Activated CD4-positive, alpha-beta memory T cell treated with anti-CD3 and anti-CD28 coated beads for 36 hours (primary cell): ENCODE measurements around the gene HBA2. TPM values are rescaled to one million over a fixed set of nuclear protein-coding genes. Genes with fewer than 3 reads are reported as not detected.
"Not testable (repeated sequence)": the region's sequence is repeated elsewhere in the genome, so short reads cannot be mapped to it uniquely, and the experiment has no call there.

Experiments
- CTCF ChIA-PET: fragments of 350-600 bp; sonication (Branson Sonifier 250); formaldehyde crosslinking; loops from one replicate; lab custom pipeline; 2021; ENCODE audit warnings: antibody characterized with exemption, inconsistent platforms; lab: Charles Lee
- POLR2A ChIA-PET: fragments of 350-600 bp; sonication (Branson Sonifier 250); formaldehyde crosslinking; loops from one replicate; lab custom pipeline; 2021; ENCODE audit warnings: antibody characterized with exemption; lab: Charles Lee
- DNase-seq: peaks from one replicate; pipeline ENCODE4 v3.0.0-alpha.2; 2020
- H3K27ac Mint-ChIP-seq: one replicate; pipeline ENCODE4 v1.8.0; 2021; ENCODE audit warnings: mixed read lengths
- H3K27me3 Mint-ChIP-seq: one replicate; pipeline ENCODE4 v1.8.0; 2021; ENCODE audit warnings: mixed read lengths
- H3K36me3 Mint-ChIP-seq: one replicate; pipeline ENCODE4 v1.8.0; 2021; ENCODE audit warnings: mixed read lengths
- H3K4me1 Mint-ChIP-seq: one replicate; pipeline ENCODE4 v1.8.0; 2021; ENCODE audit warnings: low read depth, mixed read lengths
- H3K4me3 Mint-ChIP-seq: one replicate; pipeline ENCODE4 v1.8.0; 2021; ENCODE audit warnings: mild to moderate bottlenecking, mixed read lengths
- H3K9me3 Mint-ChIP-seq: one replicate; pipeline ENCODE4 v1.8.0; 2021; ENCODE audit warnings: mixed read lengths
- intact Hi-C: fragments of 100-400 bp; cut with micrococcal nuclease; formaldehyde crosslinking; loops from one replicate; pipeline ENCODE4 v1.15.1; 2023
- total RNA-seq, 2 experiments: library from RNA; stranded (reverse); gene quantifications; one replicate each; pipeline ENCODE4 v1.2.3, GENCODE V29; 2021

HBA2 gene
- total RNA-seq, 2 experiments from 2014 or later, result not detected

GRCh38 chr16:160691-161190 is 11.9 kb upstream of the HBA2 start:
- intact Hi-C loops, result no loop called here
- ChIA-PET POLR2A (no interaction called here), CTCF (no interaction called here)
- H3K36me3 Mint-ChIP-seq, result no peaks in the 10 kb centered on the region
- H3K4me1 Mint-ChIP-seq, result no peaks in the 10 kb centered on the region
- no peak for DNase-seq
- H3K4me3 Mint-ChIP-seq, result no peak overlapping the region
- peaks cover 32% of the 10 kb centered on the region for H3K27me3 Mint-ChIP-seq
- H3K9me3 Mint-ChIP-seq, result no peaks in the 10 kb centered on the region
- no peak overlapping the region for H3K27ac Mint-ChIP-seq

- Mint-ChIP-seq H3K27me3 (peaks cover 44% of the 10 kb centered on the region), H3K36me3 (no peaks in the 10 kb centered on the region)
Observed at GRCh38 chr16:162271-162991, 10.2 kb upstream of the HBA2 start.

GRCh38 chr16:163139-163538 is 9.5 kb upstream of the HBA2 start:
- CTCF ChIA-PET, H3K9me3 Mint-ChIP-seq, H3K36me3 Mint-ChIP-seq, POLR2A ChIA-PET, H3K27ac Mint-ChIP-seq, DNase-seq, H3K4me1 Mint-ChIP-seq, intact Hi-C loops, H3K4me3 Mint-ChIP-seq: not testable (repeated sequence)
- H3K27me3 Mint-ChIP-seq, result peaks cover 50% of the 10 kb centered on the region

More at GRCh38 chr16:162271-162991, 10.2 kb upstream of the HBA2 start:
- ChIA-PET POLR2A (no interaction called here), CTCF (no interaction called here)
- no peak for DNase-seq
- intact Hi-C loops, result no loop called here
- Mint-ChIP-seq H3K27ac (no peak overlapping the region), H3K9me3 (no peaks in the 10 kb centered on the region), H3K4me1 (peaks cover 5% of the 10 kb centered on the region), H3K4me3 (no peak overlapping the region)

GRCh38 chr16:163696-164095 is 9.0 kb upstream of the HBA2 start:
- intact Hi-C loops, H3K27ac Mint-ChIP-seq, CTCF ChIA-PET, H3K36me3 Mint-ChIP-seq, H3K4me1 Mint-ChIP-seq, H3K4me3 Mint-ChIP-seq, POLR2A ChIA-PET, H3K9me3 Mint-ChIP-seq, DNase-seq: not testable (repeated sequence)
- H3K27me3 Mint-ChIP-seq, result peaks cover 53% of the 10 kb centered on the region

- H3K9me3 Mint-ChIP-seq, intact Hi-C loops, POLR2A ChIA-PET, H3K4me3 Mint-ChIP-seq, H3K4me1 Mint-ChIP-seq, H3K27ac Mint-ChIP-seq, H3K36me3 Mint-ChIP-seq, DNase-seq: not testable (repeated sequence)
- peaks cover 53% of the 10 kb centered on the region for H3K27me3 Mint-ChIP-seq
- CTCF ChIA-PET, result interaction anchor here (0.8 kb wide), 1 partner anchor 198 kb away, joined by 4 read pairs; no protein-coding TSS in a partner anchor
Observed at GRCh38 chr16:164134-164823, 8.4 kb upstream of the HBA2 start.

- H3K27me3 Mint-ChIP-seq, result peaks cover 53% of the 10 kb centered on the region
- POLR2A ChIA-PET, result no interaction called here
- CTCF ChIA-PET, result interaction anchor here (0.8 kb wide), 2 partner anchors 48 to 197 kb away, joined by 3 to 4 read pairs; no protein-coding TSS in a partner anchor
- no peaks in the 10 kb centered on the region for H3K36me3 Mint-ChIP-seq
- peaks cover 5% of the 10 kb centered on the region for H3K4me1 Mint-ChIP-seq
- no peak overlapping the region for H3K4me3 Mint-ChIP-seq
- no peak overlapping the region for H3K27ac Mint-ChIP-seq
- intact Hi-C loops, result no loop called here
- no peaks in the 10 kb centered on the region for H3K9me3 Mint-ChIP-seq
- no peak for DNase-seq
Observed at GRCh38 chr16:164827-165538, 7.7 kb upstream of the HBA2 start.

GRCh38 chr16:165539-166374 is 6.9 kb upstream of the HBA2 start, which contains the start of gene HBM:
Gene HBM, plus strand, starts transcription at chr16:165978. Its CDS starts 20 bp downstream, at chr16:165998.
- H3K36me3 Mint-ChIP-seq, result no peaks in the 10 kb centered on the region
- H3K4me3 Mint-ChIP-seq, result no peak within 1 kb of the TSS
- H3K27ac Mint-ChIP-seq, result no peak within 1 kb of the TSS
- peaks cover 59% of the 10 kb centered on the region for H3K27me3 Mint-ChIP-seq
- ChIA-PET POLR2A (no interaction called here), CTCF (interaction anchor here (0.7 to 0.8 kb wide), 3 partner anchors 18 to 197 kb away, joined by 3 to 4 read pairs (median 3); no protein-coding TSS in a partner anchor)
- intact Hi-C loops, result no loop called here
- no peaks in the 10 kb centered on the region for H3K9me3 Mint-ChIP-seq
- DNase-seq, result peak; percentile 18
- H3K4me1 Mint-ChIP-seq, result peaks cover 5% of the 10 kb centered on the region

- ChIA-PET POLR2A (no interaction called here), CTCF (interaction anchor here (0.7 to 1.2 kb wide), 2 partner anchors 14 to 17 kb away, joined by 3 read pairs; partner anchors contain the start of gene HBQ1)
- DNase-seq, result no peak
- Mint-ChIP-seq H3K27me3 (peaks cover 57% of the 10 kb centered on the region), H3K27ac (no peak overlapping the region), H3K36me3 (no peaks in the 10 kb centered on the region), H3K4me3 (no peak overlapping the region), H3K4me1 (peaks cover 5% of the 10 kb centered on the region), H3K9me3 (no peaks in the 10 kb centered on the region)
- intact Hi-C loops, result no loop called here
Observed at GRCh38 chr16:166375-167121, 6.1 kb upstream of the HBA2 start.

- H3K36me3 Mint-ChIP-seq, result no peaks in the 10 kb centered on the region
Observed at GRCh38 chr16:167122-167690, 5.5 kb upstream of the HBA2 start.

GRCh38 chr16:168424-168823 is 4.3 kb upstream of the HBA2 start:
- POLR2A ChIA-PET, result no interaction called here
- intact Hi-C loops, result no loop called here
- no peaks in the 10 kb centered on the region for H3K9me3 Mint-ChIP-seq
- DNase-seq, result no peak
- peak overlapping the region; percentile 5 for H3K4me3 Mint-ChIP-seq
- H3K36me3 Mint-ChIP-seq, result no peaks in the 10 kb centered on the region
- H3K4me1 Mint-ChIP-seq, result peaks cover 8% of the 10 kb centered on the region
- CTCF ChIA-PET, result interaction anchor here (1.2 to 1.6 kb wide), 2 partner anchors 62 to 103 kb away, joined by 4 to 5 read pairs; no protein-coding TSS in a partner anchor
- peaks cover 58% of the 10 kb centered on the region for H3K27me3 Mint-ChIP-seq
- no peak overlapping the region for H3K27ac Mint-ChIP-seq

More at GRCh38 chr16:167122-167690, 5.5 kb upstream of the HBA2 start:
- no peak overlapping the region for H3K4me3 Mint-ChIP-seq
- peaks cover 59% of the 10 kb centered on the region for H3K27me3 Mint-ChIP-seq
- H3K27ac Mint-ChIP-seq, result no peak overlapping the region
- H3K9me3 Mint-ChIP-seq, result no peaks in the 10 kb centered on the region
- DNase-seq, result no peak
- ChIA-PET CTCF (interaction anchor here (1.2 kb wide), 1 partner anchor 13 kb away, joined by 3 read pairs; the partner anchor contains the start of gene HBQ1), POLR2A (no interaction called here)
- intact Hi-C loops, result no loop called here
- H3K4me1 Mint-ChIP-seq, result peaks cover 5% of the 10 kb centered on the region
